HG03280 (cell line): ENCODE results near the gene TMIE.

Experiments used
- ATAC-seq: cut with Tn5 transposase; IDR thresholded peaks from one replicate; pipeline ENCODE4 v1.9.1; 2021; ENCODE audit warnings: mild to moderate bottlenecking, moderate library complexity; ENCODE audit not compliant: unreplicated experiment

The TMIE gene

DNA sequence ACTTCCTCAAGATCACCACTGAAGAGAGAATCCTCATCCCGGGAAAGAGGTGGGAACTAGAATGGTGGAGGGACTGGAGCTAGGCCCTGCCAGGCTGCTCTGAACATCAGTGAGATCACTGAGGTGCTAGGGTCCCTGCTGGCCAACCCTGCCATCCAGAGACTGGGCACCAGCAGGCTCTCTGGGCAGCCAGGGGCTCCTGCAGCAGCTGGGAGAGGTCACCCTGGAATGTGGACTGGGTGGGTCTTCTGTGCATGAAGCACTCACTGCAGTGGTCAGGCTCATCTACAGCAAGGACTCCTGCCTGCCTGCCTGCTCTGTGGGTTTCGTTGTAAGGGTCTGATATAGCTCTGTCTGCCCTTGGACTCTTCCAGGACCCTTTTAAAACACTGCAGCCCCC lies 32.6 kb upstream of the TMIE start:
- ATAC-seq, result no peak

DNA sequence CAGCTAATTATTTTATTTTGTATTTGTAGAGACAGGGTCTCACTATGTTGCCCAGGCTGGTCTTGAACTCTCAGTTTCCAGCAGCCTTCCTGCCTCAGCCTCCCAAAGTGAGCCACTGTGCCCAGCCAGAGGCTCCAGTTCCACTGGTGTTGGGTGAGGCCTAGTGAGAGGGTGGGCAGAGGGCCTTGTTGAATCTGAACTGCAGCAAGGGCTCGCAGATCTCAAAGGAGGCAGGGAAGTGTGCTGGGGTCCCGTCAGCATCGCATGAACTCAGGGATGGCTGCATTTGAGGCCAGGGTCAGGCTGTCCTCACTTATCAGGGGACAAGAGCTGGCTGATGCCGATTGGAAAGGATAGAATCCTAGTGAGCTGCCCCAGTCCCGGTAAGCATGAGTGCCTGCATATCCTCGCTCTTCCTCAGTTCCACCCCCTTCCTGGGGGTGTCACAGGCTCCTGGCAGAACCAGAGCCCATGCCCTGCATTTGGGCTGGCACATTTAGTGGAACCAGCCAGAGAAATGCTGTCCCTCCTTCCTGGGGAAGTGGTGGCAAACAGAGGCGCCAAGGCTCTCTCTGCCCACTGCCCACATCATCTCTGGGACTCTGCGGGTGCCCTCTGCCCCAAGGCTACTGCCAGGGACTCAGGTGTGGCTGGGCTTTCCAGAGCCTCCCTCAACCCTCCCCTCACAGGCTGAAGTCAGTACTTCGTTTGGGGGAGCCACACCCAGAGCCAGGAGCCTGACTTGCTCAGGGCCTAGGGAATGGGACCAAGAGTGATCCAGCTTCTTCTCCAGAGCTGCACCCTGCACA lies 31.8 kb upstream of the TMIE start:
- ATAC-seq, result no peak

DNA sequence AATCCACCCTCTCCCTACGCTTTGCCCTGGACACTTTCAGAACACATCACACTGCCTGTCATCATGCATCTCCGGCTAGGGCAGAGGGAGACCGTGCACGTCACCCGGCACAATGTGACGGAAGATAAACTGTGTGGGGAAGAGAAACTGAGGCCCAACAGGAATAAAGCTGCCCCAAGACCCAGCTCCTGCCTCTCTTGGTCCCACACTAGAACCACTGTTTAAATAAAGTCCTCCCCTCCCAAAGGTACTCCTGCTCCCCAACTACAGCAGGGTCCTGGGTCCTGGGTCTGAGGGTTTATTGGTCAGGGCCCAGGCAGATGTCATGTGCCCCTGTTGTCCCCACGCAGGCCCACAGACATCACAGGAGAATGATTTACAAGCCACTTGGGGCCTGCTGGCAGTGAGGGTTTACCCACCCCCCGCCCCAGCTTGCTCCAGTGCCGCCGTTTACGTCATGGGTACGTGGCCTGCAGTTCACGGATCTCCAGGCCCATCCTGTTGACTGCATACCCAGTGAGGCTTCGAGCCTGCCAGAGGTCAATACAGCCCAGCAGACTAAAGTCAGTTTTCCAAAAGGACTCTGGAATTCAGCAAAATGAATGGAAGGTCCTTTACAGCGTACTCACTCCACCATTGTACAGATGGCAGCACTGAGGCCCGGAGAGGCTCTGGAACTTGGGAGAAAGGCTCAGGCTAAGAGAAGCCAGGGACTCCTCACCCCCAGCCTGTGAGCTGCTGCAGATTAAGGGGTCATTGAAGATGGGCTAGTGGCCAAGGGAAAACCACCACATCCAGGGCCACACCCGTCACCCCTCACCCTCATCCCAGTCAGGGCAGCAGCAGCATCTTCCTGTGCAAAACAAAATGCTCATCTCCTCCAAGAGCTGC lies 30.9 kb upstream of the TMIE start:
- no peak for ATAC-seq

DNA sequence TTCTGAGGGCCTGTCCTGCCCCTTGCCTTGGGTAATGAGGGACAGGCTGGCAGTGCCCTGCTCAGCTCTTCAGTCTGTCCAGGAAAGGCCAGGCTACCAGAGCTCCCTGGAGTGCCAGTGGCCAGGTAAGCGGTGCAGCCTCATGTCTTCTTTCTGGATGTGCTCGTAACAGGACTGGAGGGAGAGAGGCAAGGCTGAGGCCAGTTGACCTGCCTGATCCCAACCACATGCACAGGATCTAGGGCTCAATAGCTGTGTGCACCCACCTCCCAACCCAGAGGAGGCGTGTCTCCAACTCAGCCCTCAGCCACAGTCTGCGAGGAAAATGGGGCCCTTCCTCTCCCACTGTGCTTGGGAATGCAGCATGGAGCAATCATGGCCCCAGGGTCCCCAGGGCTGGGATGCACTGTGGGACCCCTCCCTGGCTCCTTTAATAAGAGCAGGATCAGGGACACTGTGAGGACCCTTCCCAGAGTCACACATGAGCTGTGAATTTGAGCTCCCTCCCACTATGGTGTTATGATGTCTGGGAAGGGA lies 30.2 kb upstream of the TMIE start:
- ATAC-seq, result no peak

DNA sequence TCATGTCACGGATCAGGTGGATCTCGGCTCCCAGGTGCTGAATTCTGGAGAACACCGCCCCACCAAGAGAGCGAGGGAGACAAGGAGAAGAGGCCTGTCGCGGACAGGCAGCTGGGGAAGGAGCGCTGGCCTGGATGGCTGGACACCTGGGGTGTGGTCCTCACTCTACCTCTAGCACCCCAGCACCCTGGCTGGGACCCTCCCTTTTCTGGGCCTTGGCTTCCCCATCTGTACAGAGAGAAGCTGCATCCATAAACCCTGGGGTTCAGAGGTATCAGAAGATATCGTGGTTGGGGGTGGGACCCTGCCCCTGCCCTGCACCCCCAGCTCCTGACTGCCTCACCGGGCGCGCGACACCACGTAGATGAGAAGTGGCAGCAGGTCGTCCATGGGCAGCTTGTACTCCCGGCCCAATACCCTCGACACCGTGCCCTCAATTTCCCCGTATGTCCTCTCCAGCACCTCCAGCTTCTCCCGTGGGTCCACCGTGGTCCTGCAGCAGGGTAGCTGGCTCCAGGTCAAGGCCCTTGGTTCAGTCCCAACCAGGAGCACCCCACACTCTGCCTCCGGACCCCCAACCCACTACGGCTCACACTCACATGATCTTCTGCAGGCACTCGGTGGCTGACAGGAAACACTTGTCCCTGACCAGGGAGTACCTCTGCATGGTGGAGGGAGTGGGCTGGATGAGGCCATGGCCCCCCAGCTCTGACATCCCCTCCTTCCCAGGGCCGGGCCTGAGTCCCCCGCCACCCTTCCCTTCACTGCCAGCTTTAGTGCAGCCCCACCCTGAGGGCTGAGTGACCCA lies 29.4 kb upstream of the TMIE start:
- ATAC-seq, result no peak

DNA sequence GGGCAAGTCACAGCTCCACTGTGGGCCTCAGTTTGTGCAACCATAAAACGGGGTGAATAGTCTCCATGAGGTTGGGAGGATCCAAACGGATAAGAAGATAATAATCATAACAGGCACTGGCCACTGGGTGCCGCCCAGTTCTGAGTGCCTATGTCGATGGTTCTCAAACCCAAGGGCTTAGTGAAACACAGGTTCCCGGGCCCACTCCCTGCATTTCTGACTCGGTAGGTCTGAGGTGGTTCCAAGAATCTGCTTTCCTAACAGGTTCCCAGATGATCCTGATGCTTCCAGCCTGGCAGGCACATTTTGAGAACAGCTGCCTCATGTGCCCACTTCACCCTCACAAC lies 28.9 kb upstream of the TMIE start:
- no peak for ATAC-seq

DNA sequence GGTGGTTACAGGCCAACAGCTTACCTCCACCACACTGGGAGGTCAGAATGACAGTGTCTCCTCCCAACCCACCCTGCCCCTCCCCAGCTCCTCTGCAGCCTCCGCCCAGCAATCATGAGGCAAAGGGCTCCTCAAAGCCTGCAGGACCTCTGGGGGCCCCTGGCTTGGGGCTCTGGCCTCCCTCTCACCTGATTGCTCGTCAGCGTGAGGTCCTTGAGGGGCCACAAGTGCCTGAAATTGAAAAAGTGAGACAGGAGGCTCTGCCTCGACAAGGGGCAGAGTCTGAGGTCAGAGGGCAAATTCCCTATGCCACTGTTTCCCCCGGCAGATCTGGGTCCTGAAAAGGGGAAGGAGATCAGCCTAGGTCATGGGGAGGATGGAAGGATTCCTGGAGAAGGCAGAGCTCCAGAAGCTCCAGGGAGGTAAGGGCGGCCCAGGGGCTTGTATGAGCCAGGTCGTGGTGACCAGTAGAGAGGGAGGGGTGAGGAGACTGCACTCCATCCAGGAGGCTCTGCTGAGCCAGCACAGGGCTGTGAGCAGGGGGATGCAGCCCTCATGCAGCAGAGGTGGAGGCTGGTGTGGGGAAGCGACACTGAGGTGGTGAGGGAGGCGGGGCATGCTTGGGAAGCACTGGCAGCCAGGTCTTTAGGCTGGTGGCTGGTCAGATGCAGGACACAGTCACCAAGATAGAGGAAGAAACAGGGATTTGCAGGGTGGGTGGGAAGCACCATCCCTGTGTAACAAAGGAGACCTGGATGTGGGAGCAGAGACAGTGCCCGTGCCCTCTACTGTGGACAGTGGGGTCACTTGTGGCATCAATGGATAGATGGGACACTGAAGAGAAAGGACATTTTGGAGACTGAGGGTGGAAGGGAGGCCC lies 27.8 kb upstream of the TMIE start:
- no peak for ATAC-seq

DNA sequence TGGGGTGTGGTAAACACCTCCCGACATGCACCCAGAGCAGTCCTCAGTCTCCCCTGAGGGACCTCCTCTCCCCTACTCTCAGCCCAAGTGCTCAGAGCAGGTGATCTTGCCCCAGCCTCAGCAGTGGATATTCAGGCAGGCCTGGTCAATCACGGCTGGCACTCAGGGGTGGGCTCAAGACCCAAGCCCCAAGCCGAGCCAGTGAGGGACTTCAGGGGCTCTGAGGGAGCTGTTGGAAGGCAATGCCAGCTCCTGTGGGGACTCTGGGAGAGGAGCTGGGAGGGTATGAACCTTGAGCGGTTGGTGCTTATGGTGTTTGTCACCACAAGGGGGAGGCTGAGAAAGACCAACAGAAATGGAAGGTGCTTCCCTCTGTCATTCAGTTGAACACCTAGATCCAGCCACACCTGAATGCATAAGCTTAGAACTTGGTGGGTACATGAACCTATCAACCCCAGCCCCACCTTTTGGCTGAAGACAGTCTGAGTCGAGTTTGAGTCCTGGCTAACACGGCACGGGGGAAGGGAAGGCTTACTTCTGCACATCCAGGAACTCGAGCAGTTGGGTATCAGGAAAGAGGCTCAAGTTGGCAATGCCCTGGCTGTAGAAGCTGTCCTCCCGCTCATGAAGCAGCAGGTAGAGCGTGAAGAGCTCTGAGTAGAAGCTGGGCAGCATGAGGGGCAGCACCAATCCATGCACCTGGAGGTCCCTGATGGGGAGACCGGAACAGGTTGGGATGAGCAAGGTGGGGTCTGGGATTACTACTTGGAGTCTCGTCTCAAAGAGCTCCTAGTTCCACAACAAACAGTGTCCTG lies 27.0 kb upstream of the TMIE start:
- no peak for ATAC-seq

DNA sequence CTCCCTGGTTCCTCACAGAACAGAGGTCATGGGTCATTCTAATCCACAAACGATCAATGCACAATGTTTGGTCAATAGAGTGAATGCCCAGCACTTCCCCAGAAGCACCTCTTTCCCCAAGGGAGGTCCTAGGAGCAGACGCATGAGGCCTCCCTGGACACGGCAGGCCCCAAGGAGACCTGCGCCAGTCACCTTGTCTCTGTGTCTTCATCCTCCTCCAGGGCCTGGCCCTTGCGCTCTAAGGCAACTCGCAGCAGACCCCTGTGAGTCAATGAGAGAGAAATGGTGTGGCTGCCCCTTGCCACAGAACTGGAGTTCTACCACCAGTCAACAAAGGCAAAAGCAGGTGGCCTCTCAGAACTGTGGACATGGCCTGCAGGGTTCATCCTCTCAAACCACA lies 25.8 kb upstream of the TMIE start:
- ATAC-seq, result no peak

DNA sequence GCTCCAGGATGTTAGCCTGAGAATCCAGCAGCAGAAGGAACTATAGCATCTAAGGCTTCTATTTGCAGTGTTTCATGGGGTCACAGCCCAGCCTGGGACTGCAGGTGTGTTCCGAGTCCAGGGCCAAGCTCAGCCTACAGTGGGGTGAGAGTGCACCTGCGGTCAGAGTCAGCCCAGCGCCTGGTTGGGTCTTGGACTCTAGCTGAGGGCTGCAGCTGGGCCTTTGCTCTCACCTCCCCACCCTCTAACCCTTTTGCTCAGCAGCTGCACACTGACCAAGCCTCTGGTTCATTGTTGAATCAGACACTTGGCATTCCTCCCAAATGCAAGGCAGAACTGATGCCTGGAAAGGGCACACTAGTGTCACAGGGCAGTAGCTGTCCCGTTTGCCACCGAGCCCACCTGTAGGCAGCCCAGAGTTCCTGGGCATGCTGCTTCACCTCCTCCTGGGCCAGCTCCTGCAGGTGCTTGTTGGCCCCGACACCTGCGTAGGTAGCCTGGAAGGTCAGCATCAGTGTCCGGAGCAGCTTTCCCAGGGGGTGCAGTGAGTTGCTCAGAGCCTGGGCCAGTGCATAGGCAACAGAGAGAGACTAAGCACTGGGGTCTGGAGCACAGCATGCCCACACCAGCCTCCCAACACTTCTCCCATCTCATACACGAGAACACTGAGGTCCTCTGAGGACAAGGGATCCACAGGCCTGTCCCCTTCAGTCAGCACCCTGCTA lies 25.2 kb upstream of the TMIE start:
- no peak for ATAC-seq

DNA sequence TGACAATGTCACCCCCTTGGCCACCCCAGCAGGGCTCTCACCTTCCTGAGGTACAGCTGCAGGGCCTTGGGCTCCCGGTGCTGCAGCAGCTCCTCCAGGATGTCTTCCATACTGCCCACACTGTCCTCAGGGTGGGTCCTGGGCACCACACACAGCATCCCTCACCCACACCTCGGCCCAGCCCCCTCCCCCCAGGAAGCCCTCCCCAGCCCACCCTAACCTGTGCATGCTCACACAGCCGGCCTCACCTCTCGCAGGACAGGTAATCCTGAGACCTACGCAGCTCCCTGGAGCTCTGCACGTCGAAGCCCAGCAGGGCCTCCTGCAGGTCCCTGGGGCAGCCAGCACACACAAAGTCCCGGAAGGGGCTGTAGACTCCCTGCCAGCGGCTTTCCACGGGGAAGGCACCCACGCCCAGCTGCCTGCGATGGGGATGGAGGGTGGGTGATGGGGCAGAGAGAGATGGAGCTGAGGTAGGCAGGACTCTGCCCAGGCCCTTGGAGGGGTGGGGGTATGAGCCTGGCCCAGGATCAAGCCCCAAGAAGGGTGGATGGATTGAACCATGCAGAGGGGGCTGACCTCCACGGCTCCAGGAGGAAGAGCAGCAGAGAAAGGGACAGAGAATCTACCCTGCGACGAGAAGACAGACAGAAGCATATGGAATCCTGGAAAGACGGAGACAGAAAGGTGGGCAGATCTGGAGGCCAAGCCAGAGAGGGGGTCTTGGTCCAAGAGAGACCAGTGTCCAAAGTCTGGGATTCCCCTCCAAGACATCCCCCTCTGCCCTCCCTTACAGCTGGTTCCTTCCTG lies 24.4 kb upstream of the TMIE start:
- ATAC-seq, result no peak

DNA sequence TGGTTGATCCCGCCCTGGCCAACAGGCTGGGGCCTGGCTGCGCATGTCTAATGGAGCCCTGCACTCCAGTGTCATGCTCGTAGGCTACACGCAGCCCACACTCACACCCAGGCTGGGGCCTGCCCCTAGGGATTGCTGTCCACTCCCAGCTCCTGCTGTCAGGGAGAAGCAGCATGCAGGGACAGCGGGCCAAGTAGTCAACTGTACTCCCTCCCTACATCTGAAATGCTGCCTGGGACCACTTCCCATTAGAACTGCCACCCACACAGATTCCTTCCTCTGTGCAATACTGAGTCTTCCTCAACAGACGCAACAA lies 23.8 kb upstream of the TMIE start:
- ATAC-seq, result no peak

DNA sequence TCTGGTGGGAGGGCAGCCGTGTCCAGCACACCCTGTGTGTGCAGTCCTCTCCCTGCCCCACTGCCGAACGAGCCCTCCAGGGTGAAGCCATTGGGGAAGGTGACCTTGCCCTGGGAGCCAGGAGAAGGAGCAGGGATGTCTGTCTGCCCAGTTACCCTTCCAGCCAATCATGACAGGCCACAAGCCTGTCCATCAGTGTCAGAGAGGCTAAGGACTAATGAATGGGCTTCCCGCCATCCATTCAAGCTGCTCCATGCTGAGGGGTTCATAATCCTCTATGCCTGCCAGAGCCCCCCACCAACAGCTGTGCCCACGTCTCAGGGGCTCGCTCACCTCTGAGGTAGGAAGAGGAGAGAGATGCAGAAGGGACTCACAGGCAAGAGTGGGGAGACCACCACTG lies 22.9 kb upstream of the TMIE start:
- no peak for ATAC-seq

DNA sequence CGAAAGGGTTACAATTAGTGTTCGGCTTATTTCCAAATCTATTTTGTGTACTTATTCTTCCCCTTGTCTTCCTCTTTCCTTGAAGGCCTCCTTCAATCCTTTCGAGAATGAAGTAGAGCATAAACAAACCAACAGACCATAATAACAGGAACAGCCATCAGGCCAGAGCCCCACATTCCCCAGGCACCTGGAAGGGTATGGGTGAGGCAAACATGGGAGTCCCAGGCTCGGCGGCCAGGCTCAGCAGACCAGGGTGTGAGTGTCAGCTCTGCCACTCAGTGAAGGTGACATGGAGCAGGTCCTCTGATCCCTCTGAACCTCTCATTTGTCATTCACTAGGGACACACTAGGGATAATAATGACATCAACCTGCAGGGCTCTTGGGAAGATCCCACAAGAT lies 21.5 kb upstream of the TMIE start:
- ATAC-seq, result no peak

DNA sequence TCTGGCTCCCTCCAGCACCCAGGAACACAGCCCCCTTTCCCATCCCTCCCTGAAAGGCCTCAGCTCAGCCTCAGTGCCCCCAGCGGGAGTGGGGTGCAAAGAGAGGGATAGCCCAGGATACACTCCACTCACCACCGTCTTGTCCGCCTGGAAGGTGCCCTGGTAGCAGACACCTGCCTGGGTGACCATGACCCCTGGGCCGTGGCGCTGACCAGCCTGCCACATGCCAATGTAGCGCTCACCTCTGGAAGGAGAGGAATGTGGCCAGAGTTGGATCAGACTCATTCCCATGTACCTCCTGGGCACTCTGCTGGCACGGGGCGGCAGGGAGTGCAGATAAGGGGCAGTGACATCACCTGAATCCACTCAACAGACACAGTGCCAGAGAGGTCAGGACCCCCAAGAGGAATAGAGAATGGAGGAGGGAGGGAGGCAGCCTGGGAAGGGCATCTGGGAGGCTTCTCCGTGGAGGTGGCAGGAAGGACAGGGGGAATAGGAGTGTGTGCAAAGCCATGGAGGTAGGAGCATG lies 20.8 kb upstream of the TMIE start:
- ATAC-seq, result no peak

DNA sequence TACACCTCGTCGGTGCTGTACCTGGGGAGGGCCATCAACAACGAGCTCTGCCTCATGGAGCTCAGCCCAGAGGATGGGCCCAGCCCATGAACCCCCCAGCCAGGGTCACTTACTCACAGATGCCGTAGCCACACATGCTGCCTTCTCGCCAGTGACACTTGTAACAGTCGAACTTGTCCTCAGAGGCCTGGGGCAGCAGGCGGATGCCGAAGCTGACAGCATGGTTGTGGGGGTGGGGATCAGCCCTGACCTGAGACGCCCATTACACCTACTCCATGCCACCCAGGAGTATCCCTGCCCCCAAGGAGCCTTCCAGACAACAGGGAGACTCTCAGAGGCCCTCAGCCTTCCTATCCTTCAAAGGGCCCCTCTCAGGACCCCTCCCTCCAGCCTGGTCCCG lies 19.8 kb upstream of the TMIE start:
- ATAC-seq, result no peak

DNA sequence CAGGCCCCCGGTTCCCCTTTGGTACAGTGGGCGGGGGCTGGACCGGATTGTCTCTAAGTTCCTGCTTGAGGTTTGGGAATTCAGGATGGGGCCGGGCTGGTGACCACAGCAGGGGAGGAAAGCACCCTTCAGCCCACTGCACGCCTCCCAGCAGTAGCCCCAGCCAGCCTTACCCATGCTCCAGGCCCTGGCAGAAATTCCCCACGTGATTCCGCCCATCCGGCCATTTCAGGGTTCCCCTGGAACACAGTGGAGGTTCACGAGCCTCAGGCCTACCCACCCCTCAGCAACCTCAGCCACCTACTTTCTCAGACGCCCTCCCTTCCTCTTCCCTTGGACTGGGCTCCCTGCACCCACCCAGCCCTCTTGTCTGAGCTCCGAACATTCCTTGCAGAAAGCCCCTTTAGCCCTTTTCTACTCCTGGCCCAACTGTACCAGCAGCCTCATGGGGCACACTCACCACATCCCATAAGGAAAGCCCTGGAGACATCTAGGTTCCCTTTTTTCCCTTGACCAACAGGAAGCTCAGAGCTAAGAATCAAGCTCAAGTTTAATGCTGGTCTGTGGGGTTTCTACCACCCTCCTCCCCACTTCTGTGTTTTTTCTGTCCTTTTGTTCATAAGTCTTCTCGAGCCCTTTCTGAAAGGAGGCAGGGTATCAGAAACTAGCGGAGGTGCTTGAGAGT lies 19.2 kb upstream of the TMIE start:
- no peak for ATAC-seq
